Neural progenitor cell (in vitro differentiated cells): ENCODE data around the gene FOXN4. TPM values are rescaled to one million over a fixed set of nuclear protein-coding genes. Genes with fewer than 3 reads are reported as not detected.

ENCODE experiments used
- DNase-seq: peaks from one replicate; pipeline ENCODE4 v3.0.0-alpha.2; 2016; ENCODE audit warnings: low spot score
- H2AFZ ChIP-seq: fragments of 200-600 bp; sonication (generic); replicated peaks from 2 replicates; pipeline ENCODE4 v1.6.1; 2016; ENCODE audit warnings: antibody characterized with exemption
- H3F3A ChIP-seq: fragments of 200-600 bp; sonication (generic); 2 replicates; pipeline ENCODE4 v1.6.1; 2016; ENCODE audit warnings: antibody characterized with exemption, low read depth
- H3K27ac ChIP-seq: fragments of 200-600 bp; sonication (generic); 2 replicates; pipeline ENCODE4 v1.5.1; 2016; ENCODE audit warnings: mild to moderate bottlenecking
- H3K27me3 ChIP-seq: fragments of 200-600 bp; sonication (generic); 2 replicates; pipeline ENCODE4 v1.6.1; 2016; ENCODE audit warnings: mild to moderate bottlenecking, moderate library complexity
- H3K36me3 ChIP-seq: fragments of 200-600 bp; sonication (generic); 2 replicates; pipeline ENCODE4 v1.5.1; 2016
- H3K4me1 ChIP-seq: fragments of 200-600 bp; sonication (generic); 2 replicates; pipeline ENCODE4 v1.6.1; 2016; ENCODE audit warnings: mixed run types
- H3K4me2 ChIP-seq: fragments of 200-600 bp; sonication (generic); 2 replicates; pipeline ENCODE4 v1.6.1; 2016
- H3K4me3 ChIP-seq: fragments of 200-600 bp; sonication (generic); 2 replicates; pipeline ENCODE4 v1.5.1; 2016
- H3K79me2 ChIP-seq: fragments of 200-600 bp; sonication (generic); 2 replicates; pipeline ENCODE4 v1.6.1; 2016; ENCODE audit warnings: low read depth
- H3K9ac ChIP-seq: fragments of 200-600 bp; sonication (generic); 2 replicates; pipeline ENCODE4 v1.6.1; 2016
- H3K9me3 ChIP-seq: fragments of 200-600 bp; sonication (generic); 2 replicates; pipeline ENCODE4 v1.5.1; 2016; ENCODE audit warnings: low read depth
- H4K20me1 ChIP-seq: fragments of 200-600 bp; sonication (generic); 2 replicates; pipeline ENCODE4 v1.6.1; 2016; ENCODE audit warnings: low read depth
- H3K27ac Mint-ChIP-seq: 3 replicates; pipeline ENCODE4 v1.8.0; 2021; ENCODE audit warnings: mixed read lengths
- H3K27me3 Mint-ChIP-seq: 2 replicates; pipeline ENCODE4 v1.8.0; 2022; ENCODE audit warnings: low read depth, mild to moderate bottlenecking, inconsistent platforms, moderate library complexity, mixed read lengths; ENCODE audit not compliant: insufficient read depth
- H3K36me3 Mint-ChIP-seq: 3 replicates; pipeline ENCODE4 v1.8.0; 2021; ENCODE audit warnings: mixed read lengths
- H3K4me1 Mint-ChIP-seq: 3 replicates; pipeline ENCODE4 v1.8.0; 2021; ENCODE audit warnings: mixed read lengths
- H3K4me3 Mint-ChIP-seq: 3 replicates; pipeline ENCODE4 v1.8.0; 2021; ENCODE audit warnings: mild to moderate bottlenecking, moderate library complexity, mixed read lengths
- H3K9me3 Mint-ChIP-seq: 3 replicates; pipeline ENCODE4 v1.8.0; 2020; ENCODE audit warnings: mixed read lengths
- CTCF ChIP-seq: fragments of 200-600 bp; sonication (generic); IDR thresholded peaks from 2 replicates; pipeline ENCODE4 v1.5.1; 2017; ENCODE audit warnings: antibody characterized with exemption, mild to moderate bottlenecking
- EZH2 ChIP-seq: fragments of 200-600 bp; sonication (generic); IDR thresholded peaks from 2 replicates; pipeline ENCODE4 v1.6.1; 2017; ENCODE audit warnings: antibody characterized with exemption, mild to moderate bottlenecking, moderate library complexity
- EZH2phosphoT487 ChIP-seq: fragments of 200-600 bp; sonication (generic); IDR thresholded peaks from 2 replicates; pipeline ENCODE4 v1.6.1; 2017; ENCODE audit warnings: antibody characterized with exemption
- total RNA-seq: library from RNA; depleted of rRNA; stranded (reverse); fragments of >200 nt; gene quantifications from 2 replicates; pipeline ENCODE4 v1.2.3, GENCODE V29; 2015; ENCODE audit warnings: low replicate concordance

FOXN4 gene
- total RNA-seq, 1 donor from 2014 or later: not detected

- Histone ChIP-seq H3K4me1 (no peaks in the 10 kb centered on the region), H3K27ac (no peak overlapping the region), H3K9ac (no peak overlapping the region), H3F3A (no peaks in the 10 kb centered on the region), H3K79me2 (no peaks in the 10 kb centered on the region), H3K27me3 (no peaks in the 10 kb centered on the region), H3K4me3 (no peak overlapping the region), H4K20me1 (no peaks in the 10 kb centered on the region), H2AFZ (no peak overlapping the region), H3K4me2 (no peak overlapping the region), H3K9me3 (no peaks in the 10 kb centered on the region), H3K36me3 (no peaks in the 10 kb centered on the region)
- no peak for TF ChIP-seq EZH2
- TF ChIP-seq CTCF: peak; percentile 38
- TF ChIP-seq EZH2phosphoT487: no peak
- no peak overlapping the region for H3K4me3 Mint-ChIP-seq
- no peaks in the 10 kb centered on the region for H3K4me1 Mint-ChIP-seq
- peaks cover 10% of the 10 kb centered on the region for H3K9me3 Mint-ChIP-seq
- no peak overlapping the region for H3K27ac Mint-ChIP-seq
- H3K36me3 Mint-ChIP-seq: peaks cover 20% of the 10 kb centered on the region
- DNase-seq: peak; percentile 44
- no peaks in the 10 kb centered on the region for H3K27me3 Mint-ChIP-seq
Measured at GRCh38 chr12:109255377-109255776, 53.7 kb downstream of the FOXN4 start.

GRCh38 chr12:109253913-109254544 is 55.1 kb downstream of the FOXN4 start:
- peaks cover 18% of the 10 kb centered on the region for H3K36me3 Mint-ChIP-seq
- TF ChIP-seq CTCF: no peak
- no peak for TF ChIP-seq EZH2
- TF ChIP-seq EZH2phosphoT487: no peak
- peaks cover 10% of the 10 kb centered on the region for H3K9me3 Mint-ChIP-seq

GRCh38 chr12:109252799-109253198 is 56.3 kb downstream of the FOXN4 start:
- H3K9ac ChIP-seq: no peak overlapping the region
- H3K9me3 Mint-ChIP-seq: peaks cover 10% of the 10 kb centered on the region
- H3F3A ChIP-seq: no peaks in the 10 kb centered on the region
- TF ChIP-seq EZH2phosphoT487 (no peak), CTCF (no peak)
- H3K4me1 ChIP-seq: no peaks in the 10 kb centered on the region
- no peak overlapping the region for H3K4me3 ChIP-seq
- H3K4me3 Mint-ChIP-seq: no peak overlapping the region
- peaks cover 18% of the 10 kb centered on the region for H3K36me3 Mint-ChIP-seq
- H3K27ac ChIP-seq: no peak overlapping the region
- no peaks in the 10 kb centered on the region for H3K4me1 Mint-ChIP-seq
- H4K20me1 ChIP-seq: no peaks in the 10 kb centered on the region
- no peaks in the 10 kb centered on the region for H3K9me3 ChIP-seq
- no peaks in the 10 kb centered on the region for H3K27me3 ChIP-seq
- no peak for DNase-seq
- no peaks in the 10 kb centered on the region for H3K79me2 ChIP-seq
- no peak overlapping the region for H3K27ac Mint-ChIP-seq
- no peak overlapping the region for H3K4me2 ChIP-seq
- no peak overlapping the region for H2AFZ ChIP-seq
- no peaks in the 10 kb centered on the region for H3K27me3 Mint-ChIP-seq
- no peaks in the 10 kb centered on the region for H3K36me3 ChIP-seq

More at GRCh38 chr12:109253913-109254544, 55.1 kb downstream of the FOXN4 start:
- no peaks in the 10 kb centered on the region for H3K4me1 Mint-ChIP-seq
- no peak overlapping the region for H3K9ac ChIP-seq
- no peaks in the 10 kb centered on the region for H3K27me3 Mint-ChIP-seq
- H3K36me3 ChIP-seq: no peaks in the 10 kb centered on the region
- H3K27ac ChIP-seq: no peak overlapping the region
- no peaks in the 10 kb centered on the region for H3K9me3 ChIP-seq
- no peaks in the 10 kb centered on the region for H3F3A ChIP-seq
- H3K27me3 ChIP-seq: no peaks in the 10 kb centered on the region
- no peaks in the 10 kb centered on the region for H3K79me2 ChIP-seq
- no peak overlapping the region for H2AFZ ChIP-seq
- H4K20me1 ChIP-seq: no peaks in the 10 kb centered on the region
- no peak for DNase-seq
- H3K4me1 ChIP-seq: no peaks in the 10 kb centered on the region
- H3K4me2 ChIP-seq: no peak overlapping the region
- no peak overlapping the region for H3K4me3 ChIP-seq
- no peak overlapping the region for H3K27ac Mint-ChIP-seq
- no peak overlapping the region for H3K4me3 Mint-ChIP-seq
